Measurements from ENCODE around the gene PRODH2. TPM values are rescaled to one million over a fixed set of nuclear protein-coding genes. Genes with fewer than 3 reads are reported as not detected.

The PRODH2 gene
- total and polyA plus RNA-seq, 10 of the 15 experiments (the other 5 are each of a cell fraction or from before 2014, with no cell fraction given) = 0.07 TPM; not detected in 9

DNA sequence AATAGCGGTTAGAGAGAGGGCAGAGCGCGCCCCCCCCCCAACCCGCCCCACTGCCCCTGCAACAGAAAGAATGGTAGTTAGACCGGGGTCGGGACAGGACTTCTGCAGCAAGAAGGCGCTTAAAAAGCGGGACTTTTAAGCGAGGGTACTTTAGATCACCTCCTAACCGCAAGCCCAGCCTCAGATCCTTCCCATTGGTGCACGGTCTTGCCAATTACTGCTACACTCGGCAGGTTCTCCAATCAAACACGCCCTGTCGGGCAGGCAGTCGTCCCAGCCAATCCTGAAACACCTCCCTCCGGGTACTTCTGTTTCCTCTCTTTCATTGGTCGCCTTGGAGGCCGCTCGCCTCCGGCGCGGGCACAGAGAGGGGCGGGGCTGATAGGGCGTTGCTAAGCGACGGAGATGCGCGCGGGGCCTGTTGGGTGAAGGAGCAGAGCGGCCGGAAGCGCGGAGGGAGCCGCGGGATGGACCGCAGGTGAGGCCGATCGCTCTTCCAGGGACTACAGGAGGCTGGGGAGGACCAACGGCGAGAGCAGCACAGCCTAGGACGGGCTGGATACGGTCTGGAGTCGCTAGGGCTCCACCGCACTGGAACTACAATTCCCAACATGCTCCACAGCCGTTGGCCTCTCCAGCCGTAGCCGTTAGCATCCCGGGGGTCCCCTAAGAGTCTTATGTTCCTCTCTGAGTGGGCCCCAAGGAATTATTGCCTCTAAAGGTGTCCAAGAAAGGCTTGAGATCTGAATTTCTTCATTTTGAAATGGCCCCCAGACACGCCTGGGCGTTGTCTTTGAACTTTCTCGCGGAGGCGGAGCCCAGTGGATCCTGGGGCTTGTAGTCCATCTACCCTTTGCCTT lies 54.7 kb downstream of the PRODH2 start, which contains the start of gene PROSER3 (continued):
- TF ChIP-seq WRNIP1 (IDR thresholded peaks at IDR 0.05; ENCODE audit: borderline replicate concordance, low read depth, low read length) (no peak), SIN3A (IDR thresholded peaks at IDR 0.05; ENCODE audit: low read depth, low read length) (peak; percentile 79), RELA (IDR thresholded peaks at IDR 0.05; ENCODE audit: borderline replicate concordance, partially characterized antibody) (peak; percentile 9)
- TF ChIP-seq, protein P1, sequence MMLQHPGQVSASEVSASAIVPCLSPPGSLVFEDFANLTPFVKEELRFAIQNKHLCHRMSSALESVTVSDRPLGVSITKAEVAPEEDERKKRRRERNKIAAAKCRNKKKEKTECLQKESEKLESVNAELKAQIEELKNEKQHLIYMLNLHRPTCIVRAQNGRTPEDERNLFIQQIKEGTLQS (IDR thresholded peaks at IDR 0.05; ENCODE audit: borderline replicate concordance, extremely low read depth, low read depth, low read length) = no peak

GRCh38 chr19:35757231-35757748 lies 55.4 kb downstream of the PRODH2 start:
- peak overlapping the region; percentile 73 for H3K9ac ChIP-seq (ENCODE audit: control insufficient read depth, insufficient read depth, low read length)
- ATAC-seq = peak; percentile 21
- peak overlapping the region; percentile 99 for H3K4me2 ChIP-seq (ENCODE audit: control insufficient read depth, insufficient read depth)
- peak overlapping the region; percentile 62 for H2AFZ ChIP-seq (ENCODE audit: control insufficient read depth, low read depth, low read length)
- no peak for DNase-seq (ENCODE audit: low read depth, low spot score)
- RAD21 ChIA-PET (ENCODE audit: unreplicated experiment) = interaction anchor here (0.7 to 1.2 kb wide), 3 partner anchors 9 to 63 kb away, joined by 3 read pairs; partner anchors contain the start of genes PSENEN and U2AF1L4
- H3K4me3 ChIP-seq = peak overlapping the region; percentile 88
- in situ Hi-C loops (cut with MboI) (no loop called here), intact Hi-C loops (cut with micrococcal nuclease; ENCODE audit: unreplicated experiment) (no loop called here)
- H4K20me1 ChIP-seq (ENCODE audit: control insufficient read depth, insufficient read depth) = no peaks in the 10 kb centered on the region
- CTCF ChIA-PET = interaction anchor here (0.7 kb wide), 1 partner anchor 9 kb away, joined by 3 read pairs; the partner anchor contains the start of gene LIN37
- 7% methylated on average over 19 of the region's 19 CpGs for WGBS (ENCODE audit: insufficient coverage, insufficient replicate concordance, low lambda C conversion rate, missing lambda C conversion rate)
- no peaks in the 10 kb centered on the region for H3K27me3 ChIP-seq (replicated peaks in 1 of 2; ENCODE audit: control insufficient read depth in 2 of 2, insufficient read depth in 2 of 2, low read length in 1 of 2)
- no peak for FAIRE-seq
- H3K27ac ChIP-seq (ENCODE audit: control insufficient read depth, insufficient read depth) = peak overlapping the region; percentile 62
- POLR2A ChIA-PET = interaction anchor here (0.5 to 2.2 kb wide), 5 partner anchors 8 to 199 kb away, joined by 3 to 18 read pairs (median 6); partner anchors contain the start of genes IGFLR1, LIN37, PSENEN and U2AF1L4
- H3K9me3 ChIP-seq (replicated peaks; ENCODE audit: control insufficient read depth, insufficient read depth, low read length) = no peaks in the 10 kb centered on the region
- BruUV-seq (replicated peaks) = TSS peak; percentile 84
- H3K4me1 ChIP-seq (ENCODE audit: control insufficient read depth, insufficient read depth, low read length) = peaks cover 15% of the 10 kb centered on the region
- TF ChIP-seq RB1 (IDR thresholded peaks at IDR 0.05; ENCODE audit: borderline replicate concordance) (0 out of 2 replicates have a peak, but pooled peaks have one; percentile 5), CHD4 (IDR thresholded peaks at IDR 0.05) (no peak)
- H3K79me2 ChIP-seq (ENCODE audit: control insufficient read depth, insufficient read depth, low read length) = peaks cover 11% of the 10 kb centered on the region
- SMC1A ChIA-PET (ENCODE audit: uncharacterized antibody, unreplicated experiment) = no interaction called here
- peaks cover 1 to 8% of the 10 kb centered on the region in 2 experiments; a peak in 3 of 4 replicates for H3K36me3 ChIP-seq (ENCODE audit: control insufficient read depth in 2 of 2, insufficient read depth in 2 of 2, low read length in 1 of 2)
